HG02763 (cell line): ENCODE measurements around the gene SETD1A.

Source experiments
- ATAC-seq: cut with Tn5 transposase; IDR thresholded peaks from one replicate; pipeline ENCODE4 v1.9.1; 2021; ENCODE audit warnings: mild to moderate bottlenecking, moderate library complexity; ENCODE audit not compliant: unreplicated experiment

SETD1A gene

GRCh38 chr16:30957456-30958174, at the start of gene SETD1A:
TSS of gene SETD1A (plus strand) at chr16:30957754. CDS start at chr16:30958732, 978 bp downstream.
- peak; percentile 72 for ATAC-seq

- ATAC-seq = no peak
These were observed 47.0 kb upstream of the SETD1A start for GRCh38 chr16:30910427-30911029.

GRCh38 chr16:30912794-30913412, 44.7 kb upstream of the SETD1A start:
- ATAC-seq = no peak

GRCh38 chr16:30914830-30915229, 42.7 kb upstream of the SETD1A start:
- ATAC-seq = no peak

GRCh38 chr16:30918614-30919013, 38.9 kb upstream of the SETD1A start:
- ATAC-seq = no peak

GRCh38 chr16:30920891-30921290, 36.7 kb upstream of the SETD1A start:
- no peak for ATAC-seq

GRCh38 chr16:30921459-30921747, 36.2 kb upstream of the SETD1A start:
- ATAC-seq = no peak

- ATAC-seq = no peak
These were observed 35.7 kb upstream of the SETD1A start for GRCh38 chr16:30921748-30922419.

GRCh38 chr16:30922420-30922959, 35.1 kb upstream of the SETD1A start:
- ATAC-seq = peak; percentile 73

GRCh38 chr16:30922960-30923535, 34.5 kb upstream of the SETD1A start:
- peak; percentile 63 for ATAC-seq

- no peak for ATAC-seq
These were observed 33.9 kb upstream of the SETD1A start, which contains the start of gene FBXL19 for GRCh38 chr16:30923554-30924075. TSS of gene FBXL19 (plus strand) at chr16:30923572. CDS start at chr16:30925755, 2,183 bp downstream.

- no peak for ATAC-seq
These were observed 33.3 kb upstream of the SETD1A start for GRCh38 chr16:30924076-30924912.

- ATAC-seq = no peak
These were observed 32.5 kb upstream of the SETD1A start for GRCh38 chr16:30924913-30925631.

- no peak for ATAC-seq
These were observed 31.9 kb upstream of the SETD1A start for GRCh38 chr16:30925632-30925987.

- no peak for ATAC-seq
These were observed 31.4 kb upstream of the SETD1A start for GRCh38 chr16:30925995-30926811.

- ATAC-seq = no peak
These were observed 30.4 kb upstream of the SETD1A start for GRCh38 chr16:30926937-30927788.

GRCh38 chr16:30927789-30928378, 29.7 kb upstream of the SETD1A start:
- no peak for ATAC-seq
